Endothelial cell of umbilical vein (primary cell): ENCODE results near the gene ADARB2. TPM values are rescaled to one million over a fixed set of nuclear protein-coding genes. Genes with fewer than 3 reads are reported as not detected.

Experiments used
- BruUV-seq: library from RNA; stranded (reverse); fragments of 400-500 nt; replicated peaks from 2 replicates; lab custom pipeline; 2021; lab: Mats Ljungman, UMichigan
- CTCF ChIA-PET: fragments of 300-600, 350-600 bp; sonication (Branson Sonifier 250); formaldehyde crosslinking; loops from one replicate; lab custom pipeline; 2021; ENCODE audit warnings: antibody characterized with exemption, inconsistent platforms; lab: Charles Lee
- POLR2A ChIA-PET: fragments of 300-600, 350-600 bp; sonication (Branson Sonifier 250); formaldehyde crosslinking; loops from one replicate; lab custom pipeline; 2021; ENCODE audit warnings: antibody characterized with exemption, inconsistent platforms; lab: Charles Lee
- DNase-seq: peaks from one replicate; pipeline ENCODE4 v3.0.0-alpha.2; 2011; ENCODE audit warnings: low read depth, low spot score
- FAIRE-seq: peaks from 2 replicates; lab custom pipeline; 2011; peaks lifted over from hg19 to GRCh38; lab: Jason Lieb, UNC
- H2AFZ ChIP-seq: 2 replicates; pipeline ENCODE4 v1.6.0; 2012; ENCODE audit warnings: low read depth, low read length, control low read depth, inconsistent platforms
- H3K27ac ChIP-seq: 2 replicates; pipeline ENCODE4 v1.5.1; 2011; ENCODE audit warnings: low read depth, mild to moderate bottlenecking, control low read depth, low read length, moderate library complexity; ENCODE audit not compliant: insufficient read depth
- H3K27me3 ChIP-seq, 2 experiments: 2 replicates each; pipeline versions ENCODE4 v1.6.0 to v1.6.1; 2011; ENCODE audit warnings: low read length in 2 of 2, mixed read lengths in 1 of 2; ENCODE audit not compliant: control insufficient read depth in 2 of 2, insufficient read depth in 2 of 2
- H3K36me3 ChIP-seq, 2 experiments: 2 replicates in 1 of 2; 3 replicates in 1 of 2; pipeline ENCODE4 v1.5.1; 2011; ENCODE audit warnings: low read length in 2 of 2, mild to moderate bottlenecking in 1 of 2, moderate library complexity in 1 of 2; ENCODE audit not compliant: control insufficient read depth in 2 of 2, insufficient read depth in 2 of 2; ENCODE audit errors: extremely low read depth in 1 of 2
- H3K4me1 ChIP-seq: 3 replicates; pipeline ENCODE4 v1.5.1; 2011; ENCODE audit warnings: mild to moderate bottlenecking, low read length; ENCODE audit not compliant: control insufficient read depth, insufficient read depth; ENCODE audit errors: extremely low read depth
- H3K4me2 ChIP-seq: 2 replicates; pipeline ENCODE4 v1.6.1; 2011; ENCODE audit warnings: low read length, control low read depth, mixed read lengths; ENCODE audit not compliant: insufficient read depth
- H3K4me3 ChIP-seq, 3 experiments: fragments of 200-600 bp in 1 of 3; sonication (generic), shearing (Covaris generic) in 1 of 3; replicated peaks in 1 of 3; 2 replicates each; pipeline ENCODE4 v1.5.1; 2011 to 2016; ENCODE audit warnings: control low read depth in 3 of 3, low read length in 3 of 3, mild to moderate bottlenecking in 2 of 3, inconsistent platforms in 1 of 3, low read depth in 1 of 3, moderate library complexity in 1 of 3; ENCODE audit not compliant: insufficient read depth in 1 of 3
- H3K79me2 ChIP-seq: 2 replicates; pipeline ENCODE4 v1.6.0; 2012; ENCODE audit warnings: low read length, inconsistent platforms; ENCODE audit not compliant: control insufficient read depth, insufficient read depth
- H3K9ac ChIP-seq: replicated peaks from 2 replicates; pipeline ENCODE3; 2011; ENCODE audit warnings: low read length, control low read depth; ENCODE audit not compliant: insufficient read depth; ENCODE audit errors: extremely low read depth
- H3K9me1 ChIP-seq: replicated peaks from 3 replicates; pipeline ENCODE4 v1.6.0; 2011; ENCODE audit warnings: mild to moderate bottlenecking, low read length; ENCODE audit not compliant: control insufficient read depth, insufficient read depth; ENCODE audit errors: extremely low read depth
- H3K9me3 ChIP-seq: replicated peaks from 2 replicates; pipeline ENCODE4 v1.5.1; 2012; ENCODE audit warnings: low read length, inconsistent platforms; ENCODE audit not compliant: control insufficient read depth, insufficient read depth
- H4K20me1 ChIP-seq: replicated peaks from 2 replicates; pipeline ENCODE3; 2011; ENCODE audit warnings: mild to moderate bottlenecking, low read length; ENCODE audit not compliant: control insufficient read depth, insufficient read depth; ENCODE audit errors: extremely low read depth
- EZH2 ChIP-seq: IDR thresholded peaks from 2 replicates; pipeline ENCODE4 v1.6.1; 2012; ENCODE audit warnings: borderline replicate concordance, low read depth, mild to moderate bottlenecking, moderate library complexity, low read length, inconsistent platforms; ENCODE audit not compliant: severe bottlenecking
- FOS ChIP-seq: IDR thresholded peaks from 2 replicates; pipeline ENCODE4 v1.6.1; 2011; ENCODE audit warnings: mild to moderate bottlenecking, low read length, moderate library complexity, borderline replicate concordance; ENCODE audit not compliant: insufficient read depth
- GATA2 ChIP-seq: IDR thresholded peaks from 2 replicates; pipeline ENCODE4 v1.7.0; 2011; ENCODE audit warnings: low read depth, mild to moderate bottlenecking, moderate library complexity, mixed read lengths, low read length; ENCODE audit not compliant: insufficient read length, insufficient read depth
- JUN ChIP-seq: IDR thresholded peaks from 2 replicates; pipeline ENCODE4 v1.6.1; 2011; ENCODE audit warnings: borderline replicate concordance, low read depth; ENCODE audit not compliant: insufficient read length, insufficient read depth
- MYC ChIP-seq: IDR thresholded peaks from one replicate; pipeline ENCODE4 v1.6.1; 2011; ENCODE audit warnings: mild to moderate bottlenecking, low read depth, low read length
- POLR2A ChIP-seq: IDR thresholded peaks from 2 replicates; pipeline ENCODE4 v1.6.1; 2012; ENCODE audit warnings: low read depth, mild to moderate bottlenecking, control low read depth, low read length
- POLR2AphosphoS5 ChIP-seq: IDR thresholded peaks from 2 replicates; pipeline ENCODE4 v1.6.1; 2012; ENCODE audit warnings: low read depth, mild to moderate bottlenecking, control low read depth, low read length, moderate library complexity; ENCODE audit not compliant: insufficient read depth
- dilution Hi-C: fragments of 300-500 bp; cut with MboI; formaldehyde crosslinking; loops from one replicate; pipeline ENCODE4 v1.15.0; 2019; ENCODE audit warnings: low sequenced_read_pairs; ENCODE audit not compliant: extremely low pct_ligation_motif_present
- intact Hi-C: fragments of 100-400 bp; cut with micrococcal nuclease; formaldehyde crosslinking; loops from one replicate; pipeline ENCODE4 v1.10.0; 2022
- polyA plus RNA-seq, 4 experiments: library from polyadenylated mRNA; depleted of rRNA in 3 of 4; stranded (reverse) in 3 of 4; unstranded in 1 of 4; fragments of >200 nt; gene quantifications; 2 replicates each; pipeline versions ENCODE4 v1.2.1 to v1.2.3, GENCODE V29; 2011 to 2012; ENCODE audit warnings: missing spikeins in 1 of 4
- total RNA-seq: library from RNA; stranded (reverse); gene quantifications from 2 replicates; pipeline ENCODE4 v1.2.3, GENCODE V29; 2021
- TF ChIP-seq, protein P1 (sequence below), 2 donors: IDR thresholded peaks; 1 replicate in 1 of 2; 2 replicates in 1 of 2; pipeline ENCODE4 v1.5.1; 2011; ENCODE audit warnings: low read length in 2 of 2, mild to moderate bottlenecking in 2 of 2, moderate library complexity in 2 of 2, control low read depth in 1 of 2, inconsistent platforms in 1 of 2, low read depth in 1 of 2; ENCODE audit not compliant: insufficient read depth in 1 of 2; ENCODE audit errors: extremely low read depth in 1 of 2
- TF ChIP-seq, protein P2 (sequence below): IDR thresholded peaks from 2 replicates; pipeline ENCODE4 v1.6.1; 2011; ENCODE audit not compliant: insufficient read depth, insufficient read length

Gene ADARB2
- total and polyA plus RNA-seq, 2 donors (not counting 3 experiments of a cell fraction or from before 2014, with no cell fraction given): not detected

- no peak overlapping the region for H3K4me2 ChIP-seq
- no peak overlapping the region for H3K27ac ChIP-seq
- CTCF ChIA-PET: no interaction called here
- FAIRE-seq (no peak), DNase-seq (no peak)
- TF ChIP-seq JUN (no peak), POLR2A (no peak), GATA2 (no peak), POLR2AphosphoS5 (no peak), FOS (no peak), MYC (no peak), EZH2 (no peak)
- TF ChIP-seq, protein P1, sequence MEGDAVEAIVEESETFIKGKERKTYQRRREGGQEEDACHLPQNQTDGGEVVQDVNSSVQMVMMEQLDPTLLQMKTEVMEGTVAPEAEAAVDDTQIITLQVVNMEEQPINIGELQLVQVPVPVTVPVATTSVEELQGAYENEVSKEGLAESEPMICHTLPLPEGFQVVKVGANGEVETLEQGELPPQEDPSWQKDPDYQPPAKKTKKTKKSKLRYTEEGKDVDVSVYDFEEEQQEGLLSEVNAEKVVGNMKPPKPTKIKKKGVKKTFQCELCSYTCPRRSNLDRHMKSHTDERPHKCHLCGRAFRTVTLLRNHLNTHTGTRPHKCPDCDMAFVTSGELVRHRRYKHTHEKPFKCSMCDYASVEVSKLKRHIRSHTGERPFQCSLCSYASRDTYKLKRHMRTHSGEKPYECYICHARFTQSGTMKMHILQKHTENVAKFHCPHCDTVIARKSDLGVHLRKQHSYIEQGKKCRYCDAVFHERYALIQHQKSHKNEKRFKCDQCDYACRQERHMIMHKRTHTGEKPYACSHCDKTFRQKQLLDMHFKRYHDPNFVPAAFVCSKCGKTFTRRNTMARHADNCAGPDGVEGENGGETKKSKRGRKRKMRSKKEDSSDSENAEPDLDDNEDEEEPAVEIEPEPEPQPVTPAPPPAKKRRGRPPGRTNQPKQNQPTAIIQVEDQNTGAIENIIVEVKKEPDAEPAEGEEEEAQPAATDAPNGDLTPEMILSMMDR (IDR thresholded peaks at IDR 0.05; ENCODE audit: extremely low read depth in 1 of 2, insufficient read depth in 1 of 2, low read depth in 1 of 2, low read length in 2 of 2): no peak
- TF ChIP-seq, protein P2, sequence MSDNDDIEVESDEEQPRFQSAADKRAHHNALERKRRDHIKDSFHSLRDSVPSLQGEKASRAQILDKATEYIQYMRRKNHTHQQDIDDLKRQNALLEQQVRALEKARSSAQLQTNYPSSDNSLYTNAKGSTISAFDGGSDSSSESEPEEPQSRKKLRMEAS: no peak
- H3K36me3 ChIP-seq: no peaks in the 10 kb centered on the region
- intact Hi-C loops: no loop called here
- H3K79me2 ChIP-seq: no peaks in the 10 kb centered on the region
- dilution Hi-C loops: no loop called here
- no TSS peak for BruUV-seq
- H2AFZ ChIP-seq: no peak overlapping the region
- peaks cover 14% of the 10 kb centered on the region for H3K9me3 ChIP-seq
- no peaks in the 10 kb centered on the region for H3K4me1 ChIP-seq
- no peak overlapping the region for H3K4me3 ChIP-seq
- no peaks in the 10 kb centered on the region for H4K20me1 ChIP-seq
- no peaks in the 10 kb centered on the region for H3K27me3 ChIP-seq
- no peaks in the 10 kb centered on the region for H3K9me1 ChIP-seq
- no peak overlapping the region for H3K9ac ChIP-seq
- POLR2A ChIA-PET: no interaction called here
These were observed 224.1 kb downstream of the ADARB2 start for GRCh38 chr10:1513221-1513620.
